Left lung (tissue), 10 donors: Measurements from ENCODE around the gene IQCK. TPM values are rescaled to one million over a fixed set of nuclear protein-coding genes. Genes with fewer than 3 reads are reported as not detected.

ENCODE experiments used
- ATAC-seq: fragments of 200-7000 bp; cut with Tn5 transposase; one replicate; pipeline ENCODE4 v1.9.1; 2020; ENCODE audit warnings: moderate library complexity
- DNase-seq, 4 donors: peaks; one replicate each; pipeline ENCODE4 v3.0.0-alpha.2; 2013 to 2020
- H3K27ac ChIP-seq, 2 donors: fragments of 200-600 bp; sonication (generic) in 1 of 2; one replicate each; pipeline versions ENCODE4 v1.5.0 to v1.8.0; 2020 to 2021
- H3K27me3 ChIP-seq, 2 donors: fragments of 200-600 bp; sonication (generic) in 1 of 2; one replicate each; pipeline versions ENCODE4 v1.5.0 to v1.8.0; 2020 to 2021
- H3K36me3 ChIP-seq, 2 donors: fragments of 200-600 bp; sonication (generic) in 1 of 2; one replicate each; pipeline versions ENCODE4 v1.5.0 to v1.8.0; 2020 to 2021
- H3K4me1 ChIP-seq, 2 donors: fragments of 200-600 bp; one replicate each; pipeline ENCODE4 v1.8.0; 2021
- H3K4me3 ChIP-seq, 2 donors: fragments of 200-600 bp; sonication (generic) in 1 of 2; one replicate each; pipeline versions ENCODE4 v1.5.0 to v1.8.0; 2020 to 2021; ENCODE audit warnings: mild to moderate bottlenecking in 1 of 2
- H3K9me3 ChIP-seq, 2 donors: fragments of 200-600 bp; sonication (generic) in 1 of 2; one replicate each; pipeline versions ENCODE4 v1.5.0 to v1.8.0; 2020 to 2021
- intact Hi-C, 2 donors: fragments of 100-400 bp; cut with DNase I; formaldehyde crosslinking; loops; one replicate each; pipeline versions ENCODE4 v1.11.2 to v1.14.2; 2022
- polyA plus RNA-seq, 6 donors: library from polyadenylated mRNA; unstranded; fragments of 120-200 nt; gene quantifications; one replicate each; pipeline ENCODE4 v1.2.1, GENCODE V29; 2013; ENCODE audit not compliant: insufficient read length in 6 of 6
- total RNA-seq, 2 donors: library from RNA; stranded (reverse); fragmentation: NEBNext Ultra II Directional; extraction: Animal tissue kit (Norgen Biotek cat#: 25700); gene quantifications; one replicate each; pipeline ENCODE4 v1.2.1, GENCODE V29; 2021
- TF ChIP-seq, protein P1 (sequence below), 2 donors: fragments of 200-600 bp; sonication (generic) in 1 of 2; IDR thresholded peaks; one replicate each; pipeline versions ENCODE4 v1.5.0 to v1.8.0; 2021; ENCODE audit warnings: antibody characterized with exemption in 2 of 2
- donor health status: DM: no; HTN: yes; CAD: no.
- donor health status: DM: no; HTN: no; CAD: no.

IQCK gene
- total and polyA plus RNA-seq, 8 donors = 8.0 to 25.3 (median 22.1) TPM

DNA sequence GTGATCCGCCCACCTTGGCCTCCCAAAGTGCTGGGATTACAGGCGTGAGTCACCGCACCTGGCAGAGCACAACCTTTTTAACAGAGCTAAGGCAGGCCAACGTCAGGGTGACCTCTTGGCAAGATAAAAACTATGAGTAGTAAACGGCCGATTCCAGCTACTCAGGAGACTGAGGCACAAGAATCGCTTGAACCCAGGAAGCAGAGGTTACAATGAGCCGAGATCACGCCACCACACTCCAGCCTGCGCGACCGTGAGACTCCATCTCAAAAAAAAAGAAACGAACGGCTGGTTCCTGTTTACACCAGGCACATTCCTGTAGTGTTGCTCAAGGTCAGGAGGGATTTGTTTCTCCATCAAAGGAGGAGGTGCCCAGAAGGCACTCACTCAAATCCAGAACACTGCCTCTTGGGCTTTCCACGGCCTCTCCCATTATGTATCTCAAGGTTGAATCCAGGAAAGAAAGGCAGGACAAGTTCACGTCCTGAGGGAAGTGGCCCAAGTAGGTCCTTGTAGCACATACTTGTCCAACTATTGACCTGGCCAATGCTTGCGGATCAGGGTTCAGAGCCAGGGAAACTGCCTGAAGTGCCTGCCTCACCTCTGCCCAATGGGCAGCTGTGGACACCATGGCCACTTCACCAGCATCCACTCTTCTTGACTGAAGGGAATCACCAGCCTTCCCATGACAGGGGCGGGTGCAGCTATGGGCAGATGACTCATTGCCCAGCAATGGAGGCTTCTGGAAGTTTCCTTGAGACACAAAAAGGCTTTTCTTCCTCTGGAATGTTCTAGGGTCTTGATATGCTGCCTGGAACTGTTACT lies 13.5 kb upstream of the IQCK start:
- DNase-seq = peak in 1 of 4 donors; percentile 61
- H3K4me3 ChIP-seq = no peak overlapping the region
- intact Hi-C loops = no loop called here
- no peaks in the 10 kb centered on the region for H3K27me3 ChIP-seq
- peaks cover 0 to 85% of the 10 kb centered on the region in 2 donors for H3K36me3 ChIP-seq
- no peaks in the 10 kb centered on the region for H3K9me3 ChIP-seq
- H3K4me1 ChIP-seq = peaks cover 10 to 37% of the 10 kb centered on the region in 2 donors
- peak overlapping the region; percentile 68 to 81 for H3K27ac ChIP-seq
- ATAC-seq = peak; percentile 79
- TF ChIP-seq, protein P1, sequence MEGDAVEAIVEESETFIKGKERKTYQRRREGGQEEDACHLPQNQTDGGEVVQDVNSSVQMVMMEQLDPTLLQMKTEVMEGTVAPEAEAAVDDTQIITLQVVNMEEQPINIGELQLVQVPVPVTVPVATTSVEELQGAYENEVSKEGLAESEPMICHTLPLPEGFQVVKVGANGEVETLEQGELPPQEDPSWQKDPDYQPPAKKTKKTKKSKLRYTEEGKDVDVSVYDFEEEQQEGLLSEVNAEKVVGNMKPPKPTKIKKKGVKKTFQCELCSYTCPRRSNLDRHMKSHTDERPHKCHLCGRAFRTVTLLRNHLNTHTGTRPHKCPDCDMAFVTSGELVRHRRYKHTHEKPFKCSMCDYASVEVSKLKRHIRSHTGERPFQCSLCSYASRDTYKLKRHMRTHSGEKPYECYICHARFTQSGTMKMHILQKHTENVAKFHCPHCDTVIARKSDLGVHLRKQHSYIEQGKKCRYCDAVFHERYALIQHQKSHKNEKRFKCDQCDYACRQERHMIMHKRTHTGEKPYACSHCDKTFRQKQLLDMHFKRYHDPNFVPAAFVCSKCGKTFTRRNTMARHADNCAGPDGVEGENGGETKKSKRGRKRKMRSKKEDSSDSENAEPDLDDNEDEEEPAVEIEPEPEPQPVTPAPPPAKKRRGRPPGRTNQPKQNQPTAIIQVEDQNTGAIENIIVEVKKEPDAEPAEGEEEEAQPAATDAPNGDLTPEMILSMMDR (IDR thresholded peaks at IDR 0.05) = no peak

DNA sequence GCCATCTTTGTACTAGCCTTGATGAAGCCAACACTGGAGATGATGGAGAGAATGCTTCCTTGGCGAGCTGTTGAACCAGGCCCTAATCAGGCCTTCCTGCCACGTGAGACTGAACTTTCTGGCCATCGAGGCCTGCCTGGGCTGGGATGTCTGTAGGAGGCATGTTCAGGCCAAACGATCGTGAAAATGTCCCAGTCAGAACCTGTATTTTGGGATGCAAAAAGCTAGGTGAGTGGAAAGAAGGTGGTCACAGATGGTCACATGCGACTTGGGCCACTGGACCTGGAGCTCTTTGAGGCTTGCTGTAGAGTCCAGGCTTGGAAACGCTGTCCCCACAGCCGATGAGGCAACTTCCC lies 12.9 kb upstream of the IQCK start:
- H3K27me3 ChIP-seq = no peaks in the 10 kb centered on the region
- H3K4me1 ChIP-seq = peaks cover 7 to 31% of the 10 kb centered on the region in 2 donors
- peak overlapping the region; percentile 68 to 81 for H3K27ac ChIP-seq
- intact Hi-C loops = no loop called here
- H3K9me3 ChIP-seq = no peaks in the 10 kb centered on the region
- DNase-seq = no peak
- TF ChIP-seq, protein P1 (IDR thresholded peaks at IDR 0.05) = no peak
- no peak overlapping the region for H3K4me3 ChIP-seq
- peaks cover 0 to 87% of the 10 kb centered on the region in 2 donors for H3K36me3 ChIP-seq
- ATAC-seq = no peak

DNA sequence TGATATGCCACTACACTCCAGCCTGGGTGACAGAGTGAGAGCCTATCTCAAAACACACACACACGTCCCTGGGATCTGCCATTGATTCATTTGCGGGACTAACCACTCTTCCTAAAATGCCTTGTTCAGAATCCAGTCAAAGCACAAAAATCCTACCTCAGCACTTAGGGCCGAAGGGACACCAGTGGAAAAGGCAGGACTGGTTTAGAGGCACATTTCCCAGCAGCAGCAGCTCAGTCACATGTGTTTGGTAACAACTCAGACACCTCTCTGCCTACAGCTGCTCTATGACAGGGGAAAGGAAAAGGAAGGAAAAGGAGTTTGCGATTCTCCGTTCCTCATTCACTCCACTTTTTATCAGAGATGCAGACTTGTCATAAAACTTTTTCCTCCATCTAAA lies 12.2 kb upstream of the IQCK start:
- TF ChIP-seq, protein P1 (IDR thresholded peaks at IDR 0.05) = no peak
- Histone ChIP-seq H3K27me3 (no peaks in the 10 kb centered on the region), H3K27ac (peak overlapping the region in 1 of 2 donors; percentile 68), H3K9me3 (no peaks in the 10 kb centered on the region), H3K4me1 (peaks cover under 1 to 27% of the 10 kb centered on the region in 2 donors), H3K4me3 (no peak overlapping the region), H3K36me3 (peaks cover 0 to 86% of the 10 kb centered on the region in 2 donors)
- DNase-seq = no peak
- intact Hi-C loops = no loop called here
- ATAC-seq = no peak

DNA sequence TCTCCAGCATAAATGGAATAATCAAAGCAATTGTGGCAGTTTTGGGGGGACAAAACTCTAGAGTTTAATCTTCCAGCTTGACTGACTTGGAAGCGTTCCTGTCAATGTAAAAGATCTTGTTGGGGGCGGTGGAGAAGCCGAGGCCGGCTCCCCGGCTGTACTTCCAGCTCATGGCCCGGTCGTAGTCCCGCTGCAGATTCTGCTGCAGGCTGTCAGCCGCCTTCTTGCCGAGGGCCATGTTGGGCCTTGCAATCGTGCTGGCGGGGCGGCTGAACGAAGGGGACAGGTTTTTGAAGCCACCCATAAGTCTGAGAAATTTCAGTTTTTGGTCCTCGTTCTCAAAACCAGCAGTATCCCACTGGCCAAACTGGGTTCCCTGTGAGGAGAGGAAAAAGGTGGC lies 11.2 kb upstream of the IQCK start:
- Histone ChIP-seq H3K27me3 (no peaks in the 10 kb centered on the region), H3K36me3 (peaks cover 0 to 75% of the 10 kb centered on the region in 2 donors), H3K27ac (no peak overlapping the region), H3K4me3 (no peak overlapping the region), H3K9me3 (no peaks in the 10 kb centered on the region), H3K4me1 (peaks cover 0 to 27% of the 10 kb centered on the region in 2 donors)
- TF ChIP-seq, protein P1 (IDR thresholded peaks at IDR 0.05) = no peak
- intact Hi-C loops = no loop called here
- ATAC-seq (no peak), DNase-seq (no peak)

DNA sequence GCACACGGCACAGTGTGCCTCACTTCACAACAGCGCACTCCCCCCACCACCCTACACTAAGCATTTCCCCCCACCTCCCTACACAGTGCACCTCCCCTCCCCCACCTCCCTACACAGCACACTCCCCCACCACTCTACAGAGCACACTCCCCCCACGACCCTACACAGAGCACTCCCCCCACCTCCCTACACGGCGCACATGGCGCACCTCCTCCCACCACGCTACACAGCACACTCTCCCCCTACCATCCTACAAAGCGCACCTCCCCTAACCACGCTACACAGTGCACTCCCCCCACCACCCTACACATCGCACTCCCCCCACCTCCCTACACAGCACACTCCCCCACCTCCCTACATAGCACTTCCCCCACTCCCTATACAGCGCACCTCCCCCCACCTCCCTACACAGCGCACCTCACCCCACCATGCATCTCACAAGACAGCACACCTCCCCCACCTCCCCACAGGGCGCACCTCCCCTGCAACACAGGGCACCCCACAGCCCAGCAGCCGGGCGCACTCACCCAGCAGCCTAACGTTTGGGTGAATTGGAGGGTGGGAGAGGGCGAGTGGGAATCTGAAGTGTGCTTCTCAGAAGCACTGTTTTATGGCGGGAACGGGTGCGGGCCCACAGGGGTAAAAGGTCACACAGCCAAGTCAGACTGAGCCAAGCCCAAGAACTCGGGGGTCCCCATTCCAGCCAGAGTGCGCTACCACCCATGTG lies 10.3 kb upstream of the IQCK start:
- DNase-seq (no peak), ATAC-seq (no peak)
- Histone ChIP-seq H3K27ac (no peak overlapping the region), H3K27me3 (no peaks in the 10 kb centered on the region), H3K9me3 (no peaks in the 10 kb centered on the region), H3K4me3 (no peak overlapping the region), H3K4me1 (peaks cover 0 to 27% of the 10 kb centered on the region in 2 donors), H3K36me3 (peaks cover 0 to 69% of the 10 kb centered on the region in 2 donors)
- intact Hi-C loops = no loop called here
- TF ChIP-seq, protein P1 (IDR thresholded peaks at IDR 0.05) = no peak
